ENCODE data around the gene DHX58.

The DHX58 gene

GRCh38 chr17:42127414-42127813, 14.9 kb upstream of the DHX58 start:
- no peak overlapping the region for H3K4me3 ChIP-seq (ENCODE audit: low read depth, low read length)
- no peak overlapping the region for H3K9ac ChIP-seq (ENCODE audit: low read length)
- H3K27me3 ChIP-seq (ENCODE audit: control insufficient read depth, insufficient read depth, low read length): no peaks in the 10 kb centered on the region
- no peak overlapping the region for H3K27ac ChIP-seq (ENCODE audit: low read depth, low read length)
- H3K4me1 ChIP-seq (ENCODE audit: control insufficient read depth, insufficient read depth, low read length): peaks cover 4% of the 10 kb centered on the region
- peaks cover 73% of the 10 kb centered on the region for H3K36me3 ChIP-seq (ENCODE audit: control insufficient read depth, insufficient read depth, low read length)
- H3K9me3 ChIP-seq (ENCODE audit: control insufficient read depth, insufficient read depth, low read depth, low read length): no peaks in the 10 kb centered on the region

GRCh38 chr17:42126836-42127235, 14.3 kb upstream of the DHX58 start:
- H3K27ac ChIP-seq (ENCODE audit: low read depth, low read length): no peak overlapping the region
- peaks cover 9% of the 10 kb centered on the region for H3K4me1 ChIP-seq (ENCODE audit: control insufficient read depth, insufficient read depth, low read length)
- H3K9ac ChIP-seq (ENCODE audit: low read length): no peak overlapping the region
- H3K4me3 ChIP-seq (ENCODE audit: low read depth, low read length): no peak overlapping the region
- peaks cover 73% of the 10 kb centered on the region for H3K36me3 ChIP-seq (ENCODE audit: control insufficient read depth, insufficient read depth, low read length)
- no peaks in the 10 kb centered on the region for H3K9me3 ChIP-seq (ENCODE audit: control insufficient read depth, insufficient read depth, low read depth, low read length)
- H3K27me3 ChIP-seq (ENCODE audit: control insufficient read depth, insufficient read depth, low read length): no peaks in the 10 kb centered on the region

GRCh38 chr17:42125565-42125964, 13.1 kb upstream of the DHX58 start:
- Histone ChIP-seq H3K9ac (ENCODE audit: low read length) (no peak overlapping the region), H3K4me3 (ENCODE audit: low read depth, low read length) (no peak overlapping the region), H3K27me3 (ENCODE audit: control insufficient read depth, insufficient read depth, low read length) (no peaks in the 10 kb centered on the region), H3K36me3 (ENCODE audit: control insufficient read depth, insufficient read depth, low read length) (peaks cover 63% of the 10 kb centered on the region), H3K27ac (ENCODE audit: low read depth, low read length) (no peak overlapping the region), H3K4me1 (ENCODE audit: control insufficient read depth, insufficient read depth, low read length) (peaks cover 15% of the 10 kb centered on the region), H3K9me3 (ENCODE audit: control insufficient read depth, insufficient read depth, low read depth, low read length) (no peaks in the 10 kb centered on the region)

GRCh38 chr17:42124256-42124655, 11.7 kb upstream of the DHX58 start:
- no peak overlapping the region for H3K9ac ChIP-seq (ENCODE audit: low read length)
- peaks cover 19% of the 10 kb centered on the region for H3K4me1 ChIP-seq (ENCODE audit: control insufficient read depth, insufficient read depth, low read length)
- no peaks in the 10 kb centered on the region for H3K27me3 ChIP-seq (ENCODE audit: control insufficient read depth, insufficient read depth, low read length)
- peaks cover 50% of the 10 kb centered on the region for H3K36me3 ChIP-seq (ENCODE audit: control insufficient read depth, insufficient read depth, low read length)
- no peaks in the 10 kb centered on the region for H3K9me3 ChIP-seq (ENCODE audit: control insufficient read depth, insufficient read depth, low read depth, low read length)
- H3K27ac ChIP-seq (ENCODE audit: low read depth, low read length): no peak overlapping the region
- H3K4me3 ChIP-seq (ENCODE audit: low read depth, low read length): no peak overlapping the region

GRCh38 chr17:42122371-42123303, 10.1 kb upstream of the DHX58 start, which contains the start of gene HSPB9:
TSS of gene HSPB9 (plus strand) at chr17:42122804. CDS start at chr17:42122851, 47 bp downstream.
- H3K9ac ChIP-seq (ENCODE audit: low read length): peak within 1 kb of the TSS; percentile 23
- H3K4me3 ChIP-seq (ENCODE audit: low read depth, low read length): peak within 1 kb of the TSS; percentile 51
- H3K9me3 ChIP-seq (ENCODE audit: control insufficient read depth, insufficient read depth, low read depth, low read length): no peaks in the 10 kb centered on the region
- no peaks in the 10 kb centered on the region for H3K27me3 ChIP-seq (ENCODE audit: control insufficient read depth, insufficient read depth, low read length)
- H3K36me3 ChIP-seq (ENCODE audit: control insufficient read depth, insufficient read depth, low read length): peaks cover 45% of the 10 kb centered on the region
- no peak within 1 kb of the TSS for H3K27ac ChIP-seq (ENCODE audit: low read depth, low read length)
- peaks cover 19% of the 10 kb centered on the region for H3K4me1 ChIP-seq (ENCODE audit: control insufficient read depth, insufficient read depth, low read length)

- peak within 1 kb of the TSS; percentile 55 for H3K4me3 ChIP-seq (ENCODE audit: low read depth, low read length)
- H3K9ac ChIP-seq (ENCODE audit: low read length): peak within 1 kb of the TSS; percentile 23
- H3K9me3 ChIP-seq (ENCODE audit: control insufficient read depth, insufficient read depth, low read depth, low read length): no peaks in the 10 kb centered on the region
- H3K27me3 ChIP-seq (ENCODE audit: control insufficient read depth, insufficient read depth, low read length): no peaks in the 10 kb centered on the region
- peaks cover 19% of the 10 kb centered on the region for H3K4me1 ChIP-seq (ENCODE audit: control insufficient read depth, insufficient read depth, low read length)
- peak within 1 kb of the TSS; percentile 70 for H3K27ac ChIP-seq (ENCODE audit: low read depth, low read length)
- peaks cover 42% of the 10 kb centered on the region for H3K36me3 ChIP-seq (ENCODE audit: control insufficient read depth, insufficient read depth, low read length)
These were observed 8.6 kb upstream of the DHX58 start, which contains the start of gene KAT2A for GRCh38 chr17:42120770-42121769. TSS of gene KAT2A (minus strand) at chr17:42121367. CDS start at chr17:42121304, 63 bp downstream.

GRCh38 chr17:42120161-42120769, 7.8 kb upstream of the DHX58 start:
- Histone ChIP-seq H3K9me3 (ENCODE audit: control insufficient read depth, insufficient read depth, low read depth, low read length) (no peaks in the 10 kb centered on the region), H3K4me1 (ENCODE audit: control insufficient read depth, insufficient read depth, low read length) (peaks cover 19% of the 10 kb centered on the region), H3K27me3 (ENCODE audit: control insufficient read depth, insufficient read depth, low read length) (no peaks in the 10 kb centered on the region), H3K27ac (ENCODE audit: low read depth, low read length) (no peak overlapping the region), H3K4me3 (ENCODE audit: low read depth, low read length) (peak overlapping the region; percentile 55), H3K36me3 (ENCODE audit: control insufficient read depth, insufficient read depth, low read length) (peaks cover 42% of the 10 kb centered on the region), H3K9ac (ENCODE audit: low read length) (no peak overlapping the region)

GRCh38 chr17:42119301-42119700, 6.8 kb upstream of the DHX58 start:
- H3K9ac ChIP-seq (ENCODE audit: low read length): no peak overlapping the region
- peaks cover 19% of the 10 kb centered on the region for H3K4me1 ChIP-seq (ENCODE audit: control insufficient read depth, insufficient read depth, low read length)
- no peaks in the 10 kb centered on the region for H3K9me3 ChIP-seq (ENCODE audit: control insufficient read depth, insufficient read depth, low read depth, low read length)
- H3K27ac ChIP-seq (ENCODE audit: low read depth, low read length): no peak overlapping the region
- no peaks in the 10 kb centered on the region for H3K27me3 ChIP-seq (ENCODE audit: control insufficient read depth, insufficient read depth, low read length)
- H3K36me3 ChIP-seq (ENCODE audit: control insufficient read depth, insufficient read depth, low read length): peaks cover 40% of the 10 kb centered on the region
- no peak overlapping the region for H3K4me3 ChIP-seq (ENCODE audit: low read depth, low read length)

GRCh38 chr17:42118545-42118944, 6.0 kb upstream of the DHX58 start:
- Histone ChIP-seq H3K9me3 (ENCODE audit: control insufficient read depth, insufficient read depth, low read depth, low read length) (no peaks in the 10 kb centered on the region), H3K4me3 (ENCODE audit: low read depth, low read length) (no peak overlapping the region), H3K36me3 (ENCODE audit: control insufficient read depth, insufficient read depth, low read length) (peaks cover 46% of the 10 kb centered on the region), H3K27ac (ENCODE audit: low read depth, low read length) (no peak overlapping the region), H3K27me3 (ENCODE audit: control insufficient read depth, insufficient read depth, low read length) (no peaks in the 10 kb centered on the region), H3K9ac (ENCODE audit: low read length) (no peak overlapping the region), H3K4me1 (ENCODE audit: control insufficient read depth, insufficient read depth, low read length) (peaks cover 19% of the 10 kb centered on the region)

- Histone ChIP-seq H3K9me3 (ENCODE audit: control insufficient read depth, insufficient read depth, low read depth, low read length) (no peaks in the 10 kb centered on the region), H3K9ac (ENCODE audit: low read length) (no peak overlapping the region), H3K4me1 (ENCODE audit: control insufficient read depth, insufficient read depth, low read length) (peaks cover 19% of the 10 kb centered on the region), H3K36me3 (ENCODE audit: control insufficient read depth, insufficient read depth, low read length) (peaks cover 49% of the 10 kb centered on the region), H3K27me3 (ENCODE audit: control insufficient read depth, insufficient read depth, low read length) (no peaks in the 10 kb centered on the region), H3K4me3 (ENCODE audit: low read depth, low read length) (no peak overlapping the region), H3K27ac (ENCODE audit: low read depth, low read length) (no peak overlapping the region)
These were observed 5.6 kb upstream of the DHX58 start for GRCh38 chr17:42118126-42118510.
